ENCODE measurements around the gene PTGIS. TPM values are rescaled to one million over a fixed set of nuclear protein-coding genes. Genes with fewer than 3 reads are reported as not detected.
A peak's percentile ranks its signal among the peaks of the same experiment; 100 is the strongest.

PTGIS gene
- total and polyA plus RNA-seq, 10 donors, result 0.15 to 1.6 (median 0.92) TPM

DNA sequence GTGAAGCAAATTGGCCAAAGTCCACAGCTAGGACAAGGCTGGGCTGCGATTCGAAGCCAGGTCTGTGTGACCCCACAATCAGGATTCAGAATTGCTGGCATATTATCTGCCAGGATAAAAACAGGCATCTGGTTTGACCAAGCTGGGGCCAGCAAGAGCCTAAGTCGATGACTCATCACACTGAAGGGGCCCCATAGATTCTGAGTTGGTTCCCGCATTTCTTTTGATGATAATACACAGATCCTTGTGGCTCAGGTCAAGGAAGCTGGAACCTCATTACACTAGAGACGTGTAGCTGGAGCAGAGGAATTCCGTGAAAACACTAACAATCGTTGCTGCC is 92.0 kb downstream of the PTGIS start:
- H3K4me1 ChIP-seq, result peaks cover 0 to 8% (median 0%) of the 10 kb centered on the region in 6 donors
- intact Hi-C loops (cut with DNase I; ENCODE audit: low total_unique reads), result no loop called here

DNA sequence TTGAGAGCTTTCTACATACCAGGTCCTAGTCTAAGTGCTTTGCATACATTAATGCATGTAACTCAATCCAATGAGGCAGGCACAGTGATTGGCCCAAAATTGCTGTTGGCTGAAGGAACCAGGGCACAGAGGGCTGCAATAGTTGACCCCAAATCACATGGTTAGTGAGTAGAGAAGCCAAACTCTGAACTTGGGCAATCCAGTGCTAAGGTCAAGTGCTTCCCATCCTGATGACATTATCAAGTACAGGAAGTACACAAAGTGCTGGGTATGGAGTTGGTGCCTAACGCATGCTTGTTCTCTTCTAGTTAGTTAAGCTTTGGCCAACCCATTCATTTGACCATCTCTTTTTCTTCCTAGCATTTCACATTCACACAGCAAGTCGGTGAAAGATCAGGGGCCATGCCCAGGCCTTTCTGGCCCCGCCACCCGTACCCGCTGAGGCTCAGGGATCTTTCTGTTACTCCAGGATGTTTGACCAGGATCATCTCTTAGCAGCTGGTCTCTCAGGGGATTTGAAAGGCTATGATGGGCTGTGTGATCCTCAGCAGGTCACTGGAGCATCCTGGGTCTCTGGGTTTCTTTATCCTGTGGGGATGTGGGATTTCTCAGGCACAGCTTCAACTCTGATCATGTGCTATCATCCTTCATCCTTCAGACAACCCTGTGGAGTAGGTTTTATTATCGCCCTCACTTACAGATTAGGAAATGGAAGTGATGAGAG is 92.5 kb downstream of the PTGIS start:
- no peak for DNase-seq
- Histone ChIP-seq H3K27ac (peak overlapping the region in 1 of 8 donors; percentile 23), H3K27me3 (replicated peaks in 1 of 7) (peaks cover 0 to 67% (median 4%) of the 10 kb centered on the region in 7 donors), H3K36me3 (no peaks in the 10 kb centered on the region), H3K9me3 (no peaks in the 10 kb centered on the region), H3K4me1 (peaks cover 0 to 8% (median 0%) of the 10 kb centered on the region in 6 donors), H3K4me3 (no peak overlapping the region)
- TF ChIP-seq CTCF (IDR thresholded peaks at IDR 0.05 in 8 of 11, conservative IDR thresholded peaks at IDR 0.05 in 3 of 11) (no peak), POLR2AphosphoS5 (IDR thresholded peaks at IDR 0.05) (peak in 1 of 3 donors; percentile 44), POLR2A (IDR thresholded peaks at IDR 0.05) (no peak)
- 74 to 87% (median 78%) methylated on average over 6 of the region's 6 CpGs for WGBS, 5 donors
- intact Hi-C loops (cut with DNase I; ENCODE audit: low total_unique reads), result no loop called here

More for the DNA sequence above, 92.0 kb downstream of the PTGIS start:
- Histone ChIP-seq H3K27me3 (replicated peaks in 1 of 7) (peaks cover 0 to 67% (median 4%) of the 10 kb centered on the region in 7 donors), H3K9me3 (no peaks in the 10 kb centered on the region), H3K4me3 (no peak overlapping the region), H3K27ac (peak overlapping the region in 1 of 8 donors; percentile 23), H3K36me3 (no peaks in the 10 kb centered on the region)
- WGBS, 5 donors, result 69 to 79% (median 76%) methylated on average over 7 of the region's 7 CpGs
- no peak for DNase-seq
- TF ChIP-seq POLR2AphosphoS5 (IDR thresholded peaks at IDR 0.05), result no peak
- TF ChIP-seq POLR2A (IDR thresholded peaks at IDR 0.05), result no peak
- no peak for TF ChIP-seq CTCF (IDR thresholded peaks at IDR 0.05 in 8 of 11, conservative IDR thresholded peaks at IDR 0.05 in 3 of 11)

GRCh38 chr20:49471397-49471796 is 96.5 kb downstream of the PTGIS start:
- 56 to 74% (median 65%) methylated on average over 5 of the region's 5 CpGs for WGBS, 5 donors
- Histone ChIP-seq H3K27ac (no peak overlapping the region), H3K36me3 (no peaks in the 10 kb centered on the region), H3K4me1 (peaks cover 0 to 8% (median 0%) of the 10 kb centered on the region in 6 donors), H3K27me3 (replicated peaks in 1 of 7) (peaks cover 0 to 61% (median 0%) of the 10 kb centered on the region in 7 donors), H3K9me3 (no peaks in the 10 kb centered on the region), H3K4me3 (no peak overlapping the region)
- DNase-seq, result no peak
- intact Hi-C loops (cut with DNase I; ENCODE audit: low total_unique reads), result no loop called here
- no peak for TF ChIP-seq POLR2A (IDR thresholded peaks at IDR 0.05)
- no peak for TF ChIP-seq CTCF (IDR thresholded peaks at IDR 0.05 in 8 of 11, conservative IDR thresholded peaks at IDR 0.05 in 3 of 11)
- TF ChIP-seq POLR2AphosphoS5 (IDR thresholded peaks at IDR 0.05), result no peak

DNA sequence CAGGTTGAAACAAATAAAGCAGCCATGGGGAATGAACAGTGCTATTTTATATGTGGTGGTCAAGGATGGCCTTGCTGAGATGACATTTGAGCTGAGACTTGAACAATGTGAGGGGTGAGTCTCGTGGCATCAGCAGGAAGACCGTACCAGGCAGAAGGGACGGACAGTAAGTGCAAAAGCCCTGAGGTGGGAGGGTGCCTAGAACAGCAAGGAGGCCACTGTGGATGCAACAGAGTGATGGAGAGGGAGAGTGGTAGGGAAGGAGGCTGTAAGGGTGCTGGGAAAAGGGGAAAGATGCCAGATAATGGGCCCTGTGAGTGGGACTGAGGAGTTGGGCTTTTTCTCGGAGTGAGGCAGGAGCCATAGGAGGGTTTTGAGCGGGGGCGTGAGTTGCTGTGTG is 97.0 kb downstream of the PTGIS start:
- Histone ChIP-seq H3K9me3 (no peaks in the 10 kb centered on the region), H3K4me3 (no peak overlapping the region), H3K4me1 (peaks cover 0 to 8% (median 0%) of the 10 kb centered on the region in 6 donors), H3K27me3 (replicated peaks in 1 of 7) (peaks cover 0 to 56% (median 0%) of the 10 kb centered on the region in 7 donors), H3K27ac (no peak overlapping the region), H3K36me3 (no peaks in the 10 kb centered on the region)
- no peak for DNase-seq
- no peak for TF ChIP-seq POLR2A (IDR thresholded peaks at IDR 0.05)
- no peak for TF ChIP-seq CTCF (IDR thresholded peaks at IDR 0.05 in 8 of 11, conservative IDR thresholded peaks at IDR 0.05 in 3 of 11)
- TF ChIP-seq POLR2AphosphoS5 (IDR thresholded peaks at IDR 0.05), result no peak
- intact Hi-C loops (cut with DNase I; ENCODE audit: low total_unique reads), result no loop called here
- 70 to 83% (median 76%) methylated on average over 6 of the region's 6 CpGs for WGBS, 5 donors
